ENCODE results near the gene SBF1.

SBF1 gene

GRCh38 chr22:50483977-50484853 is 9.4 kb upstream of the SBF1 start:
- DNase-seq = no peak

GRCh38 chr22:50483556-50483955 is 8.7 kb upstream of the SBF1 start:
- DNase-seq = no peak

- DNase-seq = no peak
These were observed 8.3 kb upstream of the SBF1 start for GRCh38 chr22:50483106-50483505.

- DNase-seq = no peak
These were observed 7.6 kb upstream of the SBF1 start for GRCh38 chr22:50482107-50483074.

- no peak for DNase-seq
These were observed 6.7 kb upstream of the SBF1 start, which contains the start of gene ADM2 for GRCh38 chr22:50481440-50482106. Gene ADM2 (plus strand): TSS chr22:50481543. CDS start chr22:50481848, 305 bp downstream.

- no peak for DNase-seq
These were observed 6.2 kb upstream of the SBF1 start for GRCh38 chr22:50481045-50481439.

GRCh38 chr22:50479721-50480120 is 4.9 kb upstream of the SBF1 start:
- DNase-seq = no peak

GRCh38 chr22:50477923-50478322 is 3.1 kb upstream of the SBF1 start:
- no peak for DNase-seq

- DNase-seq = no peak
These were observed 2.0 kb upstream of the SBF1 start for GRCh38 chr22:50476868-50477267.

- no peak for DNase-seq
These were observed 792 bp upstream of the SBF1 start for GRCh38 chr22:50475652-50476002.

GRCh38 chr22:50473855-50474671 is 772 bp downstream of the SBF1 start:
- peak; percentile 47 for DNase-seq

GRCh38 chr22:50473088-50473487 is 1.7 kb downstream of the SBF1 start:
- peak; percentile 66 for DNase-seq

GRCh38 chr22:50471962-50472361 is 2.9 kb downstream of the SBF1 start:
- no peak for DNase-seq

GRCh38 chr22:50471197-50471847 is 3.5 kb downstream of the SBF1 start:
- DNase-seq = no peak

GRCh38 chr22:50470491-50470890 is 4.3 kb downstream of the SBF1 start:
- DNase-seq = no peak

GRCh38 chr22:50469377-50470305 is 5.2 kb downstream of the SBF1 start:
- peak; percentile 90 for DNase-seq

- no peak for DNase-seq
These were observed 6.2 kb downstream of the SBF1 start for GRCh38 chr22:50468626-50469025.

- no peak for DNase-seq
These were observed 6.9 kb downstream of the SBF1 start for GRCh38 chr22:50467773-50468440.

GRCh38 chr22:50467341-50467740 is 7.5 kb downstream of the SBF1 start:
- DNase-seq = no peak

Measured in hematopoietic multipotent progenitor cell treated with erythropoietin and hydrocortisone succinate and interleukin-3 and kit ligand, for 6 days (in vitro differentiated cells).